ENCODE results near the gene CUL5.

Gene CUL5

DNA sequence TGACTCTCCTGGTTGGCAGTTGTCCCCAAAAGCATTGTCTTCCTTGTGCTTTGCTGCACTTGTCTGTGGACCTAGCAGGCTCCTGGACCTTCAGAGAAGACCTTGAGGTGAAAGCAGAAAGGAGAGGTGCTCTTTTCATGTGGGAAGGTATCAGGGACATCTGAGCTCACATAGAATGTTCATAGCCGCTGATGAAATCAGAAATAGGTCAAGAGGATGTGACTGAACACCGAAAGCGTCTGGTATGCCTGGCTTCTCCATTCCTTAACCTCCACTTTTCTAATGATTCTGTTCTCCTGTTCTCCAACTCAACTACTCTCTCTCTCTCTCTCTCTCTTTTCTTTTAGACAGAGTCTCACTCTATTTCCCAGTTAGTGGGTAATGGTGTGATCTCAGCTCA lies 6.2 kb upstream of the CUL5 start:
- Histone ChIP-seq H3K4me2 (ENCODE audit: low read length) (no peak overlapping the region), H4K20me1 (ENCODE audit: insufficient read depth, low read length) (no peaks in the 10 kb centered on the region), H3F3A (ENCODE audit: insufficient read depth, low read length) (no peaks in the 10 kb centered on the region), H3K36me3 (ENCODE audit: insufficient read depth, low read length) (no peaks in the 10 kb centered on the region), H3K9me2 (ENCODE audit: low read depth, low read length) (no peaks in the 10 kb centered on the region), H3K27me3 (ENCODE audit: insufficient read depth, low read length) (no peaks in the 10 kb centered on the region), H3K9me3 (ENCODE audit: low read length) (no peaks in the 10 kb centered on the region), H3K4me3 (ENCODE audit: low read depth, low read length, poor library complexity, severe bottlenecking) (no peak overlapping the region), H3K9ac (ENCODE audit: low read length) (no peak overlapping the region), H3K27ac (ENCODE audit: low read depth, low read length, poor library complexity, severe bottlenecking) (no peak overlapping the region), H3K79me2 (ENCODE audit: insufficient read depth, low read length) (no peaks in the 10 kb centered on the region), H2AFZ (ENCODE audit: low read length) (no peak overlapping the region), H3K4me1 (ENCODE audit: insufficient read depth, low read length, severe bottlenecking) (no peaks in the 10 kb centered on the region)
- TF ChIP-seq, protein P1, sequence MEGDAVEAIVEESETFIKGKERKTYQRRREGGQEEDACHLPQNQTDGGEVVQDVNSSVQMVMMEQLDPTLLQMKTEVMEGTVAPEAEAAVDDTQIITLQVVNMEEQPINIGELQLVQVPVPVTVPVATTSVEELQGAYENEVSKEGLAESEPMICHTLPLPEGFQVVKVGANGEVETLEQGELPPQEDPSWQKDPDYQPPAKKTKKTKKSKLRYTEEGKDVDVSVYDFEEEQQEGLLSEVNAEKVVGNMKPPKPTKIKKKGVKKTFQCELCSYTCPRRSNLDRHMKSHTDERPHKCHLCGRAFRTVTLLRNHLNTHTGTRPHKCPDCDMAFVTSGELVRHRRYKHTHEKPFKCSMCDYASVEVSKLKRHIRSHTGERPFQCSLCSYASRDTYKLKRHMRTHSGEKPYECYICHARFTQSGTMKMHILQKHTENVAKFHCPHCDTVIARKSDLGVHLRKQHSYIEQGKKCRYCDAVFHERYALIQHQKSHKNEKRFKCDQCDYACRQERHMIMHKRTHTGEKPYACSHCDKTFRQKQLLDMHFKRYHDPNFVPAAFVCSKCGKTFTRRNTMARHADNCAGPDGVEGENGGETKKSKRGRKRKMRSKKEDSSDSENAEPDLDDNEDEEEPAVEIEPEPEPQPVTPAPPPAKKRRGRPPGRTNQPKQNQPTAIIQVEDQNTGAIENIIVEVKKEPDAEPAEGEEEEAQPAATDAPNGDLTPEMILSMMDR (IDR thresholded peaks at IDR 0.05; ENCODE audit: low read length) = no peak
- TF ChIP-seq EZH2 (IDR thresholded peaks at IDR 0.05; ENCODE audit: borderline replicate concordance, low read length) = no peak

DNA sequence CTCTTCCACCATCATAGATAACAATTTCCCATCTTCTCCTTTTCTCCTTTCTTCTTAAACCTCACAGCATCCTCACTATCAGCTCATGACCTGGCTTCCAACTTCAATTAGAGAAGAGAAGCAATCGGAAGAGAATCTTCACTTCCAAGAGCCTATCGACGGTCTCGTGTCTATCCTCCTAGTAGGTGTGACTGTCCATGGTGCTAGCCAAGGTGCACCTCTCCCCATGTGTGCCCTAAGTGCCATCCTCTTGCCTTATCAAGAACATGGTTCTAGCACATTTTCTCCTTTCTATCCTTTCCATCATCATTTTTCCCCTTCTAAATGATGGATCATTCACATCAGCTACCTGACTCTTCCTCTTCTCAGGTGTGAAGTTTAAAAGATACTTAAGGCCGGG lies 5.1 kb upstream of the CUL5 start:
- Histone ChIP-seq H3K36me3 (ENCODE audit: insufficient read depth, low read length) (no peaks in the 10 kb centered on the region), H2AFZ (ENCODE audit: low read length) (no peak overlapping the region), H3K27ac (ENCODE audit: low read depth, low read length, poor library complexity, severe bottlenecking) (no peak overlapping the region), H3K9me2 (ENCODE audit: low read depth, low read length) (no peaks in the 10 kb centered on the region), H3F3A (ENCODE audit: insufficient read depth, low read length) (no peaks in the 10 kb centered on the region), H3K4me1 (ENCODE audit: insufficient read depth, low read length, severe bottlenecking) (peaks cover 4% of the 10 kb centered on the region), H3K9ac (ENCODE audit: low read length) (no peak overlapping the region), H3K4me3 (ENCODE audit: low read depth, low read length, poor library complexity, severe bottlenecking) (no peak overlapping the region), H3K4me2 (ENCODE audit: low read length) (no peak overlapping the region), H3K27me3 (ENCODE audit: insufficient read depth, low read length) (no peaks in the 10 kb centered on the region), H4K20me1 (ENCODE audit: insufficient read depth, low read length) (no peaks in the 10 kb centered on the region), H3K79me2 (ENCODE audit: insufficient read depth, low read length) (no peaks in the 10 kb centered on the region), H3K9me3 (ENCODE audit: low read length) (no peaks in the 10 kb centered on the region)
- TF ChIP-seq EZH2 (IDR thresholded peaks at IDR 0.05; ENCODE audit: borderline replicate concordance, low read length) = no peak
- TF ChIP-seq, protein P1 (IDR thresholded peaks at IDR 0.05; ENCODE audit: low read length) = no peak

DNA sequence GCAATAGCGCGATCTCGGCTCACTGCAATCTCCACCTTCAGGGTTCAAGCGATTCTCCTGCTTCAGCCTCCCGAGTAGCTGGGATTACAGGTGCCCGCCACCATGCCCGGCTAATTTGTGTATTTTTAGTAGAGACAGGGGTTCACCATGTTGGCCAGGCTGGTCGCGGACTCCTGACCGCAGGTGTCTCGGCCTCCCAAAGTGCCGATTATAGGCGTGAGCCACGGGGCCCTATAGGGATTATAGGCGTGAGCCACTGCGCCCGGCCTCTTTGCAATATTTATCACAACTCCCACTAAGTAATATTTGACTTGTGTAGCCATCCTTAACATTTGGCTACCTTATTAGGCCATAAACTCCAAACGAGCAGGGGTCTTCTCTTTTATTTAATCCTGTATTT lies 879 bp upstream of the CUL5 start:
- Histone ChIP-seq H3F3A (ENCODE audit: insufficient read depth, low read length) (no peaks in the 10 kb centered on the region), H2AFZ (ENCODE audit: low read length) (no peak overlapping the region), H3K4me1 (ENCODE audit: insufficient read depth, low read length, severe bottlenecking) (peaks cover 36% of the 10 kb centered on the region), H3K9me2 (ENCODE audit: low read depth, low read length) (no peaks in the 10 kb centered on the region), H3K4me2 (ENCODE audit: low read length) (no peak overlapping the region; the same call in 1 of the 2 replicates), H3K27ac (ENCODE audit: low read depth, low read length, poor library complexity, severe bottlenecking) (no peak overlapping the region), H4K20me1 (ENCODE audit: insufficient read depth, low read length) (no peaks in the 10 kb centered on the region), H3K27me3 (ENCODE audit: insufficient read depth, low read length) (no peaks in the 10 kb centered on the region), H3K79me2 (ENCODE audit: insufficient read depth, low read length) (peaks cover 35% of the 10 kb centered on the region), H3K4me3 (ENCODE audit: low read depth, low read length, poor library complexity, severe bottlenecking) (no peak overlapping the region), H3K9me3 (ENCODE audit: low read length) (no peaks in the 10 kb centered on the region), H3K9ac (ENCODE audit: low read length) (no peak overlapping the region), H3K36me3 (ENCODE audit: insufficient read depth, low read length) (no peaks in the 10 kb centered on the region)
- TF ChIP-seq, protein P1 (IDR thresholded peaks at IDR 0.05; ENCODE audit: low read length) = no peak
- no peak for TF ChIP-seq EZH2 (IDR thresholded peaks at IDR 0.05; ENCODE audit: borderline replicate concordance, low read length)
